GM19395 (cell line): Measurements from ENCODE around the gene ABCB9.
"Not testable (repeated sequence)": the region's sequence is repeated elsewhere in the genome, so short reads cannot be mapped to it uniquely, and the experiment has no call there.

Experiments used
- ATAC-seq: cut with Tn5 transposase; IDR thresholded peaks from one replicate; pipeline ENCODE4 v1.9.1; 2021; ENCODE audit warnings: mild to moderate bottlenecking, moderate library complexity; ENCODE audit not compliant: unreplicated experiment

ABCB9 gene

GRCh38 chr12:122903693-122904034 is 62.6 kb downstream of the ABCB9 start:
- no peak for ATAC-seq

GRCh38 chr12:122902854-122903692 is 63.2 kb downstream of the ABCB9 start:
- ATAC-seq: no peak

GRCh38 chr12:122899887-122900286 is 66.4 kb downstream of the ABCB9 start:
- ATAC-seq: no peak

GRCh38 chr12:122896662-122897061 is 69.6 kb downstream of the ABCB9 start:
- no peak for ATAC-seq

- ATAC-seq: peak; percentile 47
Observed at GRCh38 chr12:122895704-122896636, 70.3 kb downstream of the ABCB9 start, which contains the start of gene VPS37B. TSS of gene VPS37B (minus strand) at chr12:122896124. CDS start at chr12:122896062, 62 bp downstream.

- ATAC-seq: no peak
Observed at GRCh38 chr12:122895320-122895703, 71.0 kb downstream of the ABCB9 start.

GRCh38 chr12:122894193-122895121 is 71.8 kb downstream of the ABCB9 start:
- ATAC-seq: no peak

- ATAC-seq: no peak
Observed at GRCh38 chr12:122893208-122894153, 72.8 kb downstream of the ABCB9 start.

- not testable (repeated sequence) for ATAC-seq
Observed at GRCh38 chr12:122892724-122893123, 73.5 kb downstream of the ABCB9 start.

GRCh38 chr12:122891661-122892525 is 74.4 kb downstream of the ABCB9 start:
- no peak for ATAC-seq

- no peak for ATAC-seq
Observed at GRCh38 chr12:122889761-122890520, 76.3 kb downstream of the ABCB9 start.

GRCh38 chr12:122888232-122888752 is 78.0 kb downstream of the ABCB9 start:
- peak; percentile 43 for ATAC-seq

GRCh38 chr12:122887819-122888212 is 78.4 kb downstream of the ABCB9 start:
- ATAC-seq: peak; percentile 25

- ATAC-seq: peak; percentile 83
Observed at GRCh38 chr12:122886851-122887818, 79.1 kb downstream of the ABCB9 start.

GRCh38 chr12:122886161-122886560 is 80.1 kb downstream of the ABCB9 start:
- ATAC-seq: no peak

- ATAC-seq: no peak
Observed at GRCh38 chr12:122884860-122885259, 81.4 kb downstream of the ABCB9 start.
